NCI-H1930 (cell line): ENCODE data around the gene PDE1A.

Experiments
- DNase-seq, 2 experiments: peaks; one replicate each; lab custom pipeline; 2025; lab: John Stamatoyannopoulos, UW

The PDE1A gene

DNA sequence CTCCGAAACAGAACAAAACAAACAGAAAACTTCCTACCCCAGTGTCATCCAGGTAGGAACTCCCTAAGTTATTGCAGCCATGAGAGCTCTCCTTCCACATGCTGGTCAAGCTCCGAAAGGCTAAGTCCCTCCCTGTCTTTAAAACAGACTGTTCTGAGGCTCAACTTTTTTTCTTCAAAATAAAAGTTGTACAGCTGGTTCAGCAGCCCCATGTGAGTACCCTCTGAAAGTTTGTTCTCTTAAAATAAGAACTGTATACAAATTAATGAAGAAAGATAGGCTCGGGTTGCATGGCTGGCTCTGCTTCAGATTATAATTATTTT, at the start of gene PDE1A:
Gene PDE1A, minus strand, starts transcription at position 119 of the 323 bp plus-strand sequence.
- no peak for DNase-seq

DNA sequence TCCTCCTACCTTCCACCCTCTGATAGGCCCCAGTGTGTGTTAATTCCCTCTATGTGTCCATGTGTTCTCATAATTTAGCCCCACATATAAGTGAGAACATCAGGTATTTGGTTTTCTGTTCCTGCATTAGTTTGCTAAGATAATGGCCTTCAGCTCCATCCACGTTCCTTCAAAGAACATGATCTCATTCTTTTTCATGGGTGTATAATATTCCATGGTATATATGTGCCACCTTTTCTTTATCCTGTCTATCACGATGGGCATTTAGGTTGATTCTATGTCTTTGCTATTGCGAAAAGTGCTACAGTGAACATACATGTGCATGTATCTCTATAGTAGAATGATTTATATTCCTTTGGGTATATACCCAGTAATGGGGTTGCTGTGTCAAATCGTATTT, 46.8 kb upstream of the PDE1A start:
- no peak for DNase-seq

DNA sequence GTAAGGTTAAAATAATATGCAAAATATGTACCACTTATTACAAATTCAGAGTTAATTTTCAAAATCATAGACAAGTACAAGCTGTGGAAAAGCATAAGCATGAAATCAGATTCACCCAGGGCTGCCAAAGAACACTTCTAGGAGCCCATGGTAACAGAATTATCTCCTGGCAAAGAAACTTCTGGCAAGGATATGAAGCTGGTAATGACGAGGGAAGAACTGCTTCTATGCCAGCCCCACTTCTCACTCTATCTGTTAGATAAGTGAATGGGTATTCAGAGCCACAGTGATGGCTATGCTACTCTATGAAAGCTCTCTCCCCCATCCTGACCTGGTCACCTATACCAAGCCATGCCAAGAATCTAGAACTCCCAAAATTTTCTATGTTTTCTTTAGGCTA, 36.9 kb upstream of the PDE1A start:
- no peak for DNase-seq

DNA sequence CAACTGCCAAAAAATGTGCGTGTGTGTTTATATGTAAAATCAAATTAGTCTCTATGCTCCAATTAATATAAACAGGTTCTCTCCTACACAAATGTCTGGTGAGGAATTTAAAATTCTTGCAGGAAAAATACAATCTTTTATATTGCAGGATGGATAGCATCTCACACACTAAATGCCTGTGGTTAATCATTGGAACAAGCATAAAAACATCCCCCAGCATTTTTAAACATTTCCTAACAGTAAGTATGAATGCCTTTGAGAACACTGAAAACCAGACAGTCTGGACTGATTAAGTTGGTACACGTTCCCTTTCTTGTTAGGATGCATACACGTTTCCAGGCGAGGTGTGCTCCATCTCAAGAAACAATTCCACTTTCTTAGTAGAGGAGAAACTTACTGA, 29.9 kb upstream of the PDE1A start:
- no peak for DNase-seq

DNA sequence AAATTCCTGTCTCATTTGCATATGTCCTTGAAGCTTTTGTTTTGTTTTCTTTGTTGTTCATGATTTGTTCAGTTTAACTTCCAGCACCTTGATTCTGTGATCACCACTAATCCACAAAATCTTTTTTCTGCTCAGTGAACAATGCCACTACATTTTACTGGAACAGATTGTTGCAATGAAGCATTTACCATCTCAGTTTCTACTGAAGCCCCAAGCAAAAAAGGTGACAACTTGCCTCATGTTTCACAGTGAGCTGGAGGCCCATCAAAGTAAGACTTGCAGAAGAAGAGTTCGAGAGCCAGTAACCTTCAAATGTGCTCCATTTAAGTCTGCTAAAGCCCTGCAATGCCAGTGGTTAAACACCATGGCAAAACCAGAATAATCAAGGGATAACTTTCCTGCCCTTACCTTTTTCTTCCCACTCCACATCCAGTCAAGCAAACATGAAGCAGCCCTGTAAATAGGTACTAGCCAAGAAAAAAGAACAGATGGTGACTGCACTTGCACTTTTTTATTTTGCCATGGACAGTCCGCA, 25.7 kb upstream of the PDE1A start:
- DNase-seq, result no peak

DNA sequence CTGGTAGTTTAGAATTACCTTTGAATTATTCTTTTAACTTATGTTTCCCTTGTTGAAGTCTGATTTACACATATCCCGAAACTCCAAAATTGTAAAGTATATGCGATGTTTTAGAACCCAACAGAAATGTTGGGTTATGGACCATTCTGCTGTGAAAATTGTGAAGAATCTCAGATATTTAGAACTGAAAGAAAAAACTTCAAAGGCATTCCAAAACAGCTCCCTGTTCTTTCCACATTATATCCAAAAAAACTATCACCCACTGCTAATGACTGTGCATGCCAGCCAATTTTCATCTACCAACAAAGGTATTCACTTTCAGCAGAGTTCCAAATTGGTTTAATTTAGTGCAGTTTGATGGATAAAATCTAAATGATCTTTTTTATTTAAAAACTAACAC, 21.5 kb upstream of the PDE1A start:
- DNase-seq, result no peak

DNA sequence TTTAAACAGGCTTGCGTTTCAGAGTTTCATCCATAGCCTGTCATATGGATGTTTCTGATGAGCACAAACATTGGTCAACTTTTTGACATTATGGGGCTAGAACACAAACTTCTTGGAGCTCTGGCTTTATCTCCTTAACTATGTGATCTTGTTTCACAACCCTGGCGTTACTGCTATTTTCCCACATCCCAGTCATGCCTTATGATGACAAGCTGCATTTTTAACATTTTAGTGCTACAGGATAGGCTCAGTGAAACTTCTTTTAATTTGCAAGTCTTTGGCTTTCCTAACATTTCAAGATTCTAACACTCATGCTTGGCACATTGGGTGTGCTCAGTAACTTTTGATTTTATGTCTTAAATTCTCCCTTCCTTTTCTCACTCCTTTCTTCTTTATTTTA, 21.0 kb upstream of the PDE1A start:
- no peak for DNase-seq

DNA sequence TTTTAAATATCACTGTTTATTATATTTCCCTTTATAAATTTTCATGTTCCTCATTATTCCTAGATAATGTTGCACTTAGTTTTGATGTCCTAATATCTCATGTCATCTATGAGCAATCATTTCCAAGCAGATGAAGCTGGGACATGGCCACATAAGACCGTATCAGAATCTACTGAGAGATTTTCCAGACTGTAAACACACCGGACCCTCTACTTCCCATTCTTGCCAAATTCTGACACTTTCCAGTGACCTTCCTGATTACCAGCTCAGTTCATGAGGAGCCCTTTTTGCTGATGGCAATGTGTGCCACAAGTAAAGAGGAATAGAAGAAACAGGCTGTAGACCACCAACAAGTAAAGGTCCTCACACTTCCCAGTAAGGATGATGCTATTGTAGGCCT, 20.3 kb upstream of the PDE1A start:
- DNase-seq, result no peak

DNA sequence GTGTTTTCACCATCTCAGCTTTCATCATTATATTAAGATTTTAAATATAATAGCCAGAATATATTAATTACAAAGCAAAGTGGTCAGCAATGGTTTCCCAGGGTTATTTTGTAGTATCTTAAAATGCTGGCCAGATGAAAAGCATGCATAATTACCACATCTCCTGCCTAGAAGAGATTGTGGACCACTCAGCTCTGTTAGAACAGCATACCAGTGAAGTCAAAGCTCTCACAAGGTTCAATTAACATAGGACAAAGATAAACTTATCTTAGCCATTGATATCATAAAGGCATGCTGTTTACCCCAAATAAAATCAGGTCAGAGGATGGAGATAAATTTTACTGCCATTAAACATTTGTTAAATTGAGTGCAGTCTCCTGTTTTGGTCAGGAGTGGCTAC, 19.3 kb upstream of the PDE1A start:
- no peak for DNase-seq

DNA sequence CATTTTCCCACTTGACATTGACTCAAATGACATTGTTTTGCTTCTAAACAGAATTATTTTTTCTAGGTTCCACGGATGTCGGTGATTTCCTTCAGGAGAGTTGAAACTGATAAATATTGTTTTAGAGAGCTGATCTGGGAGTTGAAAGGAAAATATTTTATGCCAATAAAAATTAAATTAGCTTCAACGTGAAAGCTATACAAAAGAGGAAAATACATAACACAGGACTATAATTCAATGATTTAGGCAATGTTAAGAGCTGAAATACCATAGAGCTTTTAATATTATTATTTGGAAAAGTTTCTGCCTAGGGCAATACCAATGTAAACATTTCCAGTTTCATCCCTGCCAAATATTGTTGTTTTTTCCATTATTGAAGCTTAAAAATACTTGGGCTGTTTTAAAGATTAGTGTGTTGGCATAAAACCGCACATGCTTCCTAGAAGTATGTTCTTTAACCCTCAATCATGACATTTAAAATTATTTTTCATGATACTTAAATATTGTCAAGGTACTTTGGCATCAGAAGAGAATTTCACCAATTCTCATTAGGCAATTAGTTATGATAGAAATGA, 18.6 kb upstream of the PDE1A start:
- DNase-seq, result no peak

DNA sequence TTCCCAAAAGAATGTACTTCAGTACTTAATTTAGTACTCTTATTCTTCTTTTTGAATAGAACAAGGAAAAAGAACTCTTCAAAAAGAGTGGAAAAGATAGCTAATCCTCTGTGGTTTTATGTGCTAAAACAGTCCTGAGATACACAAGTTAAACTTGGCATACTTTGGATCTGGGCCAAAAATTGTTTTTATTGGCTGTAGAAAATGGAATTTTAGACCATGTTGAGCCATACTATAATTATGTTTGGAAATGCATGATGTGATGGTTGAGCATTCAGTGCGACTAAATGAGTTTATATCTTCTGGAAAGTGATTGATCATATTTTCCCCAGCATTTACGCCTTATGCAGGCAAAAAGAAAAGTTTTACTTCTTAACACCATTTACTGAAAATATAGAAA, 18.0 kb upstream of the PDE1A start:
- DNase-seq, result no peak

DNA sequence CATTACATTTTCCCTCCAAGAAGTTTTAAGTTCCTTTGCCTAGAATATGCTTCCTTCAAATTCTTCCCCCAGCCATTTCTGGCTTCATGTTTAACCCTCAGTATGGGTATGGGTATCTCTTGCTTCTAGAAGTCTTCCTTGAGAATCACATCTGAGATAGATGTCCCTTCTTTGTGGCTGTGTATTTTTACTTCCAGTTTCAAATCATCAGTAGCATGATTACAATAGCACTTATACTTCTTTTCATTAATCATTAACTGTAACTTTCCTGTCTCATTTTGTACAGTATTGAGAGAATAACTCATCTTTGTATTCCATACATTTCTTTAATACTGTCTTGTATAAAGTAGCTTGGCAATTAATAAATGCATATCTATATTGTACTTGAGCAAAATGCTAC, 17.3 kb upstream of the PDE1A start:
- DNase-seq, result no peak

DNA sequence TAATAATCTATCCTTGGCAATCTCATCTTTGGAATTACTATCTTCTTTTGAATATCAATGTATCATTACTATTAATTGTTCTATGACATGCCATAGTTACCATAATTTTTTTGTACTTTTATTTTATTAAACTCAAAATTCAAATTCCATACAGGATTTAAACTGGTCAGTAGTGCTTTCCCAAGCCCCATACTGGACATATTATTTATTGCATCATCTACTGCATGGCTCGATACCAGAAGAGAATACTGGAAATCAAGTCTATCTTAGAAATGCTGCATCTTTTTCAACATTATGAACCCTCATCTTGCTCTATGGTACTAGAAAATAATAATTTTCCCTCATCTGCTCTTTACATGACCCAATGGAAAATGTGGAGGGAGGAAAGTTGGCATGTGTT, 9.4 kb upstream of the PDE1A start:
- no peak for DNase-seq

DNA sequence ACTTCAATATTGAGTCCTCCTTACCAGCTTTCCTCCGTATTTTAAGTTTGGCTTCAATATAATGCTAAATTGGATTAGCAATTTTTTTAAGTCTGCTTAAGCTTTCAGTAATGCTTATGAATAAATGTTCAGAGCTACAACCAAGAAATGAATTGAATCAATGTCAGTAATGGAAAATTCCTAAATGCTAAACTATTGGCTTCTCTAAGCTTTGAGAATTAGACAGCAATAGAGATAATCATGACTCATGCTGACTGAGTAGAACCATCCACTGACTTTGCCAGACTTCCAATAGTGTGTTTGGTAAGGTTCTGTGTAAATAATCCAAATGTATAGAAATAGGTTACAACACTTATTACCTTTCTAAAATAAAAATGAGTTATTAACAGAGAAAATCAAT, 8.9 kb upstream of the PDE1A start:
- DNase-seq, result no peak

DNA sequence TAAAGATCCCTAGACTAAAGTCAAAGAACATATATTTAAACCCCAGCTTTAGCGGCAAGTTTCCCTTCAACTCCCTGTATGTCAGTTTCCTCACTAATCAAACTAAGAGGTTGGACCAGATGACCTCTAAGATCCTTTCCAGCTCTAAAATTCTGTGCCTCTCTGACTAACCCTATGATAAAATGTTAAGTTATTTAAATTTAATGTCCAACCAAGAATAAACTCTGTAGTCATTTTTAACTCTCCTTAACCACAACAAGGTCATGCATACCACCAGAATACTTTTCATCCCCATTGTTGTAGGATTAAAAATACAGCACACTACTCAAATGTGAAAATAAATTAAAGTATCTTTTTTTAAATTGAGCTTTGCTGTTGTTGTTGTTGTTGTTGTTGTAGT, 5.2 kb upstream of the PDE1A start:
- no peak for DNase-seq

DNA sequence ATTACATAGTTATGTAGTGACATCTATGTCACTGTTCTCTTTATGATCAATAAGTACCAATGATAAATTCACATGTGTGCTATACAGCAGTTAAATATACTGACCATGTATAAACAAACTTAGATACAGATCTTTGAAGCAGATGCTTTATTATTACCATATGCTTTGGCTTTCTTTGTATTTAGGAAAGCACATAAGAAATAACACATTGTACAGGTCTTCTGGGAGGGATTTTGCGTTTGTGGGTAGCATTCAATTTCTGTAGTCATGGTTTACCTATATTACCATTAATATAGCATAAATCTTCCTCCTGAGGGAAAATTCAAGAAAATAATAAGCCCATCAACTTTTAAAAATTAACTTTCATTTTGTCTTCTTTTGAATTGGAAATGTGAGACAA, 1.6 kb upstream of the PDE1A start:
- no peak for DNase-seq

DNA sequence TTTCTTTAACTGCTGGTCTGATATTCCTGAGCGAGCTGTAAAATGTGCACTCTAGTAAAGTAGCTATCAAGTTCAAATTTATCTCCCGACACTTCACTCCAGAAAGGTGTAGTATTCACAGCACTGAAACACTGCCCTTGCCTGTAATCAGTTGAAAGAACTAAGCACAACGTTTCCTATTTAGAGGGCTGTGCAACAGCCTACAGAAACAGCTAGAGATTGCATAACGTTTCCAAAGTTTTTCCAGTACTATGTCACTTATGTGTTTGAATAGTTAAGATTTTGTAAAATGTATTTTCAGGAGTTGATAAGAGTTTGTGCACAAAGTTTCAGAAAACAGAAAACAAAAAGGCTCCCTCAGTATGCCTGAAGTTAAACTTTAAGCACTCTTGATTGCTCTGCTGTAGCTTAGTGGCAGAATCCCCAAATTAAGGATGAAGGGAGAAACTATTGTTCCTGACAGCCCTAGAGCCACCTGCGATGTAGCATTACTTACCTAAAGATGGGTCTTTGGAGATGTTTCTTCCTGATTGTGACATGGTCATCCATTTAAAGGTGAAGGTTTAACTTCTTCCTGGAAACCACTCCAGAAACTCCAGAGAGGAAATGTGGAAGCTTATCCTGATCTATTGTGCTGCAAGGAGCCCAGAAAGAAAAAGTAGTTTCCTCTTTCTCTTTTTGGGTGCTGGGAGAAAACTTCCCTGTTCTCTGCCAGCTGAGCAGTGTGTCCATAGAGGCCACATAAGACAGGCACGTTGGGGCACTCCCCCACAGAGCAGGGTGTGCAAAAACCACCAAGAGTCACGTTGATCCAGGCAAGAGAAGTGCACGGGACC, 536 bp downstream of the PDE1A start:
- no peak for DNase-seq

DNA sequence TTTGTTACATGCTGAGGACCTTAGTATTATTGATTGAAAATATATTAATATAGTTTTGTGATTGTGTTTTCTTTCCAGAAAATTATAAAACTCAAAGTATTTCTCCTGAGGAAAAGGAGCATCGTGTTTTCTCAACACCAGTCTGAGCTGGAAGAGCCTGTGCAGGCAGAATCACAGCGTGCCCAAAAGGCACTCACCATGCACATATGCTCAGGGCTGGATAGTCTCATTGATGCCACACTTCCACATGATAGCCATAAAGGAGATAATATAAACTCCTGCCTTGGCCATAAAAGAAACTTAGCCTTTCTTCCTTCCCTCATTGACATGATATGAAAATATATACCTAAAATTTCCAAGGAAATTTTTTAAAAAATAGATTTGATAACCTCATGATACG, 4.0 kb downstream of the PDE1A start:
- no peak for DNase-seq

DNA sequence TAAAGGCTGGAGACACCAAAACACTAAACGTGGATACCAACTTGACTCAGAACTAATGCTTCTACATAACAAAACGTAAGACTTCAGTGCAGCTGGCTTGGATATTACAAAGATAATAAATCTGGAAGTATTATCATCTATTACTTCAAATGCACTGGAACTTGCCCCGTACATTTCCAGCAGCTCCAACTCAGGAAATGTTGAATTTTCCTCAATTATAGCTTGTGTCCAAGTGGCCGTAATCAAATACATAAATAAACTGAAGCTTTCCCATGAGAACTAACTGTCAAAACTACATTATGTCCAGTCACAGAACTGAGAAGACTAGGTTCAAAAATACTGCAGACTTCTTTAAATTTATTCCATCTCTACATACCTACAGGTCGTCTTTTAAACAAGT, 6.2 kb downstream of the PDE1A start:
- no peak for DNase-seq

DNA sequence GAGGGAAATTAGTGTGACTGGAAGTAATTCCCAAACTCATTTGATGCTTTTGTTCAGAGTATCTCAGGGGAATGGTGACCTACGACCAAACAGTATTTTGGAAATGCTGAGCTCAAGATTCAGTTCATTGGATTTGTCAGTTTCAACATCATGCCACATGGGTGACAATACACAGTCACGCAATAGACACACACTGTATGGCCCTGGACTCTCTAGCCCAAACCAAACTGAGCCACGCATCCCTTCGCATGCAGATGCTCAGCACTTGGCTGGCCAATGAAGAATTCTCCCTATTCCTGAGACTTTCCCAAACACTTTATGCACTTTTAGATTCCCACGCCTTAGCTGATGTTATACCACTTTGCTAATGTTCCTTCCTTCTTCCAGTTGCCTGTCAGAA, 10.0 kb downstream of the PDE1A start:
- no peak for DNase-seq

DNA sequence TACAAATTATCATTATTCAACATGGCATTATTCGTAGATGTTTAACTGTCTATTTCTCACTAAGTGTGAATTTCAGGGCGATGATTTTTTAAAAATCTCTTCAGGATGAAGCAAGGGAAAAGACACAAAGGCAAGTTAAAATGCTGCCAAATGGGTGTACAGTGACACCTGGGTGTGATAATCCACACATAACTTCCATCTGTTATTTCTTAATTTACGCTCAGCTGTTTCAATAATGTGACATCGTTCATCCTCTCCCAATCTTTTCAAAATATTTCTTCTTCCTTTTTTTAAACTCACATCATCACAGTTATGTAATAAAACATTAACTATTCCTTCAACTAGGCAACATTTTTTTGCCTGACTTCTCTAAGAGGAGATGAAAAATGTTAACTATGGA, 10.6 kb downstream of the PDE1A start:
- no peak for DNase-seq

DNA sequence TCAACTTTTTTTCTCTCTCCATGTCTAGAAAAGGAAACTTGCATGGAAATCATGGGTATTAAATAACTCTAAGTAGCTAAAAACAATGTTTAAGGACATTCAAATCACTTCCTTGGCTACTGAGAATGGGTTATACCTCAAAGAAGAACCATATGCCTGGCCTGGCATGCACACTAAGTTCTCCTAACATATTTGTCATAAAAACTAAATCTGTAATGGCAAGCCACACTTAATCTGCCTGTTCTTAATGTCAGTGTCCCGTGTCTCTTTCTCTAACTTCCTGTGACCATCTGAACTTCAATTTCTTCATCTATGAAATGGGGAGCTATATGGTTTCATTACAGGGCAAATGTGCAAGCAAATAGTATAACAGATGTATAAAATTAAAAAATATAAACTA, 11.1 kb downstream of the PDE1A start:
- DNase-seq, result no peak

DNA sequence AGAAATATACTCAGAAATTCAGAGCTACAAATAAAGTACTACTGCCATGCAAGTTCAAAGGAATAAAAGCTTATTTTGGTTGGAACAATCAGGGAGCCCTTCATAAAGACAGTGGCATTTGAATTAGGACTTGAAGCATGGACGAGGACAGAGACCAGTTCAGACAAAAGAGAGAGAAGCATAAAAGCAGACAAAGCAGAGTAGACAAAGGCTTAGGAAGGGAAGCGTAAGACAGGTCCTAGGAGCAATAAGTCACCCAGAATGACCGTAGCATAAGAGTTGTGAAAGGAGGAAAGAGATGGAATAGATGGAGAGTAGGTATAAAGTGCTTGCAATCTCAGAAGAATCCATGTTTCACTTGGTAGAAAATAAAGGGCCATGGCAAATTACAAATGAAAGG, 14.0 kb downstream of the PDE1A start:
- no peak for DNase-seq

DNA sequence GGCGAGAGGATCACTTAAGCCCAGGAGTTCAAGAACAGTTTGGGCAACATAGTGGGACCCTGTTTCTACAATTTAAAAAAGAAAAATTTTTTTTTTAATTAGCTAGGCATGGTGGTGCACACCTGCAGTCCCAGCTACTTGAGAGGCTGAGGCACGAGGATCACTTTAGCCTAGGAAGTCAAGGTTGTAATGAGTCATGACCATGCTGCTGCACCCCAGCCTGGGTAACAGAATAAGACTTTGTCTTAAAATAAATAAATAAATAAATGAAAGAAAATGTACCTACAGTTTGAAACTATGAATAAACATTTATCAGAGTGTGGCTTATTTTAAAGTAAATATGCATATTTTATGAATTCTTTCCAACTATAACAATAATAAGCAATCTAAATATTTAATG, 16.7 kb downstream of the PDE1A start:
- no peak for DNase-seq
